A673 (cell line): Measurements from ENCODE around the gene GAD2. TPM values are rescaled to one million over a fixed set of nuclear protein-coding genes. Genes with fewer than 3 reads are reported as not detected.

ENCODE experiments used
- BruUV-seq: library from RNA; stranded (reverse); fragments of 400-500 nt; replicated peaks from 2 replicates; lab custom pipeline; 2021; lab: Mats Ljungman, UMichigan
- CTCF ChIA-PET: fragments of 300-600 bp; sonication (Branson Sonifier 250); formaldehyde crosslinking; loops from one replicate; lab custom pipeline; 2022; ENCODE audit warnings: antibody characterized with exemption; lab: Charles Lee
- POLR2A ChIA-PET: fragments of 300-600 bp; sonication (Branson Sonifier 250); formaldehyde crosslinking; loops from one replicate; lab custom pipeline; 2022; ENCODE audit warnings: antibody characterized with exemption; ENCODE audit not compliant: low non-redundant PET; lab: Charles Lee
- DNase-seq: peaks from one replicate; pipeline ENCODE4 v3.0.0-alpha.2; 2015; ENCODE audit warnings: low spot score
- H3K27ac ChIP-seq: fragments of 200-600 bp; sonication (generic); 2 replicates; pipeline ENCODE4 v1.5.1; 2016; ENCODE audit warnings: mixed run types, low read depth, mild to moderate bottlenecking, mixed read lengths, antibody characterized with exemption, low read length; ENCODE audit not compliant: poor library complexity, severe bottlenecking
- H3K27me3 ChIP-seq: fragments of 200-600 bp; sonication (generic); replicated peaks from 2 replicates; pipeline ENCODE4 v1.6.1; 2017; ENCODE audit warnings: mixed run types, low read depth, mild to moderate bottlenecking, mixed read lengths, antibody characterized with exemption, low read length; ENCODE audit not compliant: insufficient read depth, poor library complexity
- H3K36me3 ChIP-seq: fragments of 200-600 bp; sonication (generic); 2 replicates; pipeline ENCODE4 v1.6.1; 2016; ENCODE audit warnings: mixed run types, mild to moderate bottlenecking, mixed read lengths, antibody characterized with exemption, low read length; ENCODE audit not compliant: insufficient read depth, poor library complexity, severe bottlenecking
- H3K4me1 ChIP-seq: fragments of 200-600 bp; sonication (generic); 2 replicates; pipeline ENCODE4 v1.6.1; 2017; ENCODE audit warnings: mixed run types, mild to moderate bottlenecking, mixed read lengths, antibody characterized with exemption, low read length; ENCODE audit not compliant: insufficient read depth, poor library complexity, severe bottlenecking
- H3K4me3 ChIP-seq: fragments of 200-600 bp; sonication (generic); 2 replicates; pipeline ENCODE4 v1.5.1; 2016; ENCODE audit warnings: low read depth, mixed run types, mild to moderate bottlenecking, mixed read lengths, low read length; ENCODE audit not compliant: poor library complexity, severe bottlenecking
- H3K9me3 ChIP-seq: fragments of 200-600 bp; sonication (generic); 2 replicates; pipeline ENCODE4 v1.6.1; 2016; ENCODE audit warnings: mixed run types, low read depth, mild to moderate bottlenecking, mixed read lengths, antibody characterized with exemption, low read length; ENCODE audit not compliant: poor library complexity, severe bottlenecking
- EZH2 ChIP-seq: fragments of 200-600 bp; sonication (generic); IDR thresholded peaks from 2 replicates; pipeline ENCODE4 v1.6.1; 2017; ENCODE audit warnings: borderline replicate concordance, low read depth, mild to moderate bottlenecking, mixed read lengths, antibody characterized with exemption, low read length; ENCODE audit not compliant: poor library complexity, severe bottlenecking
- intact Hi-C: fragments of 100-400 bp; cut with micrococcal nuclease; formaldehyde crosslinking; loops from one replicate; pipeline ENCODE4 v1.10.0; 2022; ENCODE audit not compliant: unreplicated experiment
- total RNA-seq: library from RNA; stranded (reverse); gene quantifications from 2 replicates; pipeline ENCODE4 v1.2.3, GENCODE V29; 2021
- TF ChIP-seq, protein P1 (sequence below): fragments of 300-800, 200-600 bp; sonication (generic); conservative IDR thresholded peaks from 2 replicates; pipeline ENCODE4 v1.5.1; 2017; ENCODE audit warnings: low read depth, mild to moderate bottlenecking, antibody characterized with exemption, low read length, moderate library complexity, mixed read lengths

GAD2 gene
- total RNA-seq, 1 experiment from 2014 or later: 0.28 TPM

DNA sequence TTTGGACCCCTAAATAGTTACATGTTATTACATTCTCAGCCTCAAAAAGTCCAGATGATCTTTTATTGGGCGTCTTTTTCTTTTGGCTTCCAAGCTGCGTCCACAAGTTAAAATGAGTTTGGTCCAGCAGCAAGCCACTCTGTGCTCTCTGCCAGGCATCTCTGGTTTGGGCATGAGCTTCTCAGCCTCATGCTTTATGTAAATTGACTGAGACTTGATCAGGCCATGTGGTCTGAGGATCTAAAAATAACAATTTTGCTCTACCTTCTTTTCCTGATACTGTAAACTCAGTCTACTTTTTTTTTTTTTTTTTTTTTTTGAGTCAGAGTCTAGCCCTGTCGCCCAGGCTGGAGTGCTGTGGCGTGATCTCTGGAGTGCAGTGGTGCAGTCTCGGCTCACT, 15.6 kb downstream of the GAD2 start:
- Histone ChIP-seq H3K4me3 (no peak overlapping the region), H3K27ac (no peak overlapping the region), H3K4me1 (no peaks in the 10 kb centered on the region), H3K27me3 (no peaks in the 10 kb centered on the region), H3K36me3 (no peaks in the 10 kb centered on the region), H3K9me3 (no peaks in the 10 kb centered on the region)
- no TSS peak for BruUV-seq
- CTCF ChIA-PET: no interaction called here
- no peak for DNase-seq
- POLR2A ChIA-PET: no interaction called here
- intact Hi-C loops: no loop called here
- TF ChIP-seq, protein P1, sequence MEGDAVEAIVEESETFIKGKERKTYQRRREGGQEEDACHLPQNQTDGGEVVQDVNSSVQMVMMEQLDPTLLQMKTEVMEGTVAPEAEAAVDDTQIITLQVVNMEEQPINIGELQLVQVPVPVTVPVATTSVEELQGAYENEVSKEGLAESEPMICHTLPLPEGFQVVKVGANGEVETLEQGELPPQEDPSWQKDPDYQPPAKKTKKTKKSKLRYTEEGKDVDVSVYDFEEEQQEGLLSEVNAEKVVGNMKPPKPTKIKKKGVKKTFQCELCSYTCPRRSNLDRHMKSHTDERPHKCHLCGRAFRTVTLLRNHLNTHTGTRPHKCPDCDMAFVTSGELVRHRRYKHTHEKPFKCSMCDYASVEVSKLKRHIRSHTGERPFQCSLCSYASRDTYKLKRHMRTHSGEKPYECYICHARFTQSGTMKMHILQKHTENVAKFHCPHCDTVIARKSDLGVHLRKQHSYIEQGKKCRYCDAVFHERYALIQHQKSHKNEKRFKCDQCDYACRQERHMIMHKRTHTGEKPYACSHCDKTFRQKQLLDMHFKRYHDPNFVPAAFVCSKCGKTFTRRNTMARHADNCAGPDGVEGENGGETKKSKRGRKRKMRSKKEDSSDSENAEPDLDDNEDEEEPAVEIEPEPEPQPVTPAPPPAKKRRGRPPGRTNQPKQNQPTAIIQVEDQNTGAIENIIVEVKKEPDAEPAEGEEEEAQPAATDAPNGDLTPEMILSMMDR: no peak
- no peak for TF ChIP-seq EZH2

DNA sequence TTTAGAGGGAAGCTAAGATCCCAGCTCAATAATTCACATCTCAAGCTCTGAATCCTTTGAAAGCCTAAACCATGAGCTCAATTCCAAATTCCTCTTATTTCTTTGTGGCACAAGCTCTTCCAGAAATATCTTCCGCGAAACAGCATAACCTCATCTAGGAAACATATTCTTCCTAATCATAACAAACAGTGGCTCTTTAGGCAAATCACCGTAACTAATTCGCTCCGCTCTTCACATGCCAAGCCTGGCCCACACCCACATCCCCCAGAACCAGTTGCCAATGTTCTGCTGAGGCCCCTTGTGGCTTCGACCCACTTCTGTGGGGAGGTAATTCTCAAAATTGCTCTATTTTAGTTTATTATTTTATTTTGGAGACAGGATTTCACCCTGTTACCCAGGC, 19.2 kb downstream of the GAD2 start:
- H3K36me3 ChIP-seq: no peaks in the 10 kb centered on the region
- TF ChIP-seq, protein P1: no peak
- no peak for TF ChIP-seq EZH2
- no peak overlapping the region for H3K4me3 ChIP-seq
- no peaks in the 10 kb centered on the region for H3K4me1 ChIP-seq
- H3K27ac ChIP-seq: no peak overlapping the region
- no peak for DNase-seq
- ChIA-PET CTCF (no interaction called here), POLR2A (no interaction called here)
- BruUV-seq: no TSS peak
- no peaks in the 10 kb centered on the region for H3K9me3 ChIP-seq
- intact Hi-C loops: no loop called here
- H3K27me3 ChIP-seq: no peaks in the 10 kb centered on the region

DNA sequence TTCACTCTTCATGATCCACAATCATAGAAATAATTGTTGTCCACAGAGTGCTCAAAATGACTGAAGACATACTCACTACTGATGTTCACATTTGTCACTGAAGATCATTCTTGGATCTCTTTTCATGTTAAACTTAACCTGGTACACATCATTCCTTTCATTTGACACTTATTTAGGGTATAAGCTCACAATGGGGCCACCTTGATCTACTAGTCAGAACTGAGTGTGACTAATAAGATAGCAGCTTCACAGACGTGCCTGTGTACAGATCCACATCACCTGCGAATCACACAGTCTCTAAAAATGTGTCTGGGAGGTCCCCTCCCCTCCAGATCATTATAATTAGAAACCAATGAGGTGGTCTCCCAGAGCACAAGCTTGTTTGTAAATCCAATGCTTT, 21.8 kb downstream of the GAD2 start:
- no peak overlapping the region for H3K4me3 ChIP-seq
- no peaks in the 10 kb centered on the region for H3K4me1 ChIP-seq
- CTCF ChIA-PET: no interaction called here
- BruUV-seq: no TSS peak
- no peak for DNase-seq
- peaks cover 4% of the 10 kb centered on the region for H3K27me3 ChIP-seq
- POLR2A ChIA-PET: no interaction called here
- intact Hi-C loops: no loop called here
- no peak for TF ChIP-seq EZH2
- TF ChIP-seq, protein P1: no peak
- H3K27ac ChIP-seq: no peak overlapping the region
- H3K9me3 ChIP-seq: no peaks in the 10 kb centered on the region
- no peaks in the 10 kb centered on the region for H3K36me3 ChIP-seq
